Measurements from ENCODE around the gene SOX13. TPM values are rescaled to one million over a fixed set of nuclear protein-coding genes. Genes with fewer than 3 reads are reported as not detected.

Gene SOX13
- polyA plus RNA-seq, 1 donor (not counting 4 experiments of a cell fraction or from before 2014, with no cell fraction given): 4.9 TPM

DNA sequence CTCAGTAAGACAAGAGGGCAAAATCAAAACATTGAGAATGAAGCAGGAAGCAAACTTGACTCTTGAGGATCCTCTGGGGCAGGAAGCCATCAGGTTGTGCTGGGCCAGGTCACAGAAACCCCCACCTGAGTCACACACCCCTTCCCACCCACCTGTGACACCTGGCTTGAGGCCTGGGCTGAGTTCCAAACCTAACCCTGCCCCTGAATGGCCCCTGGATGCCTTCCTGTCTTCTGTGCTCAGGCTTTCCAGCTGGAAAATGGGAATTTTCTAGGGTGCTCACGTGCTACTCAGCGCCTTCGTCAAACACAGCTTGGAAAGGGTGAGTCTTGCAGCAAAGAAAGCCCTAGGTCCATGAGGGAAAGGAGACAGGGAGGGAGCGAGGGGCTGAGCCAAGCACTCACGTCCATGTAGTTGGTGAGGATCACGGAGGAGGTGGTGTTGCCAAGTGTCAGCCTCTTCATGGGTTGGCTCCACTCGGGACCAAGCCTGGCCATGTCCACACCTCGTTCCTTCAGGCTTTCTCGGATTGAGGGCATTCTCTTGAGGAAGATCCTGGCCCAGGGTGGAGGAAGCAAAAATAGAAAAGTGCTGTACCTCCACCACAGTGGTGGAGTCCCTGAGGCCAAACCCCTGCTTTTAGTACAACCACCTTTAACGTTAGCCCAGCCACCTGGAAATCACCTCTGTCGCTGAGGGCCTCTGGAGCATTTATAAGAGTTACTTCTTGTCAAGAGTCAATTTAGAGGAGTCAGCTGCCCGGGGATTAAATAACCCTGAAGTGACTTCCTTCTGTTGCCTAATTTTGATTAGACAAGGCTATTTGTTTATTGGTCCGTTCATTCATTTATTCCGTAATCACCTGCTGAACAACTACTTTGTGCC is 88.9 kb downstream of the SOX13 start:
- Histone ChIP-seq H3K79me2 (ENCODE audit: control insufficient read depth, insufficient read depth, low read length) (no peaks in the 10 kb centered on the region), H3K27ac (ENCODE audit: control insufficient read depth, insufficient read depth, low read length) (no peak overlapping the region), H3K27me3 (ENCODE audit: control insufficient read depth, extremely low read depth, insufficient read depth, low read length) (no peaks in the 10 kb centered on the region), H3K9me3 (ENCODE audit: control insufficient read depth, low read depth, low read length) (no peaks in the 10 kb centered on the region), H3K4me1 (ENCODE audit: control insufficient read depth, extremely low read depth, insufficient read depth, low read length) (peaks cover 8% of the 10 kb centered on the region), H2AFZ (ENCODE audit: control insufficient read depth, low read length) (peak overlapping the region; percentile 10), H4K20me1 (ENCODE audit: control insufficient read depth, extremely low read depth, insufficient read depth, low read length) (no peaks in the 10 kb centered on the region), H3K4me2 (ENCODE audit: control insufficient read depth, extremely low read depth, insufficient read depth, low read depth, low read length) (peak overlapping the region; percentile 33), H3K4me3 (ENCODE audit: control insufficient read depth in 2 of 3, extremely low read depth in 1 of 3, insufficient read depth in 2 of 3, low read depth in 1 of 3, low read length in 3 of 3) (no peak overlapping the region), H3K9ac (ENCODE audit: control insufficient read depth, extremely low read depth, insufficient read depth, low read length) (no peak overlapping the region), H3K36me3 (ENCODE audit: control insufficient read depth in 2 of 2, extremely low read depth in 1 of 2, insufficient read depth in 2 of 2, low read length in 2 of 2) (no peaks in the 10 kb centered on the region), H3K9me1 (ENCODE audit: control insufficient read depth, extremely low read depth, insufficient read depth, low read length) (no peaks in the 10 kb centered on the region)
- dilution Hi-C loops (cut with MboI; ENCODE audit: extremely low pct_ligation_motif_present, low sequenced_read_pairs): no loop called here
- no peak for DNase-seq (ENCODE audit: low read depth, low spot score)
- no peak for FAIRE-seq
- TF ChIP-seq EZH2 (IDR thresholded peaks at IDR 0.05; ENCODE audit: low read length): no peak
- TF ChIP-seq, protein P1, sequence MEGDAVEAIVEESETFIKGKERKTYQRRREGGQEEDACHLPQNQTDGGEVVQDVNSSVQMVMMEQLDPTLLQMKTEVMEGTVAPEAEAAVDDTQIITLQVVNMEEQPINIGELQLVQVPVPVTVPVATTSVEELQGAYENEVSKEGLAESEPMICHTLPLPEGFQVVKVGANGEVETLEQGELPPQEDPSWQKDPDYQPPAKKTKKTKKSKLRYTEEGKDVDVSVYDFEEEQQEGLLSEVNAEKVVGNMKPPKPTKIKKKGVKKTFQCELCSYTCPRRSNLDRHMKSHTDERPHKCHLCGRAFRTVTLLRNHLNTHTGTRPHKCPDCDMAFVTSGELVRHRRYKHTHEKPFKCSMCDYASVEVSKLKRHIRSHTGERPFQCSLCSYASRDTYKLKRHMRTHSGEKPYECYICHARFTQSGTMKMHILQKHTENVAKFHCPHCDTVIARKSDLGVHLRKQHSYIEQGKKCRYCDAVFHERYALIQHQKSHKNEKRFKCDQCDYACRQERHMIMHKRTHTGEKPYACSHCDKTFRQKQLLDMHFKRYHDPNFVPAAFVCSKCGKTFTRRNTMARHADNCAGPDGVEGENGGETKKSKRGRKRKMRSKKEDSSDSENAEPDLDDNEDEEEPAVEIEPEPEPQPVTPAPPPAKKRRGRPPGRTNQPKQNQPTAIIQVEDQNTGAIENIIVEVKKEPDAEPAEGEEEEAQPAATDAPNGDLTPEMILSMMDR (optimal IDR thresholded peaks at IDR 0.05 in 1 of 3, IDR thresholded peaks at IDR 0.05 in 1 of 3, conservative IDR thresholded peaks at IDR 0.05 in 1 of 3; ENCODE audit: extremely low read depth in 1 of 3, insufficient read depth in 2 of 3, low read length in 3 of 3): no peak

DNA sequence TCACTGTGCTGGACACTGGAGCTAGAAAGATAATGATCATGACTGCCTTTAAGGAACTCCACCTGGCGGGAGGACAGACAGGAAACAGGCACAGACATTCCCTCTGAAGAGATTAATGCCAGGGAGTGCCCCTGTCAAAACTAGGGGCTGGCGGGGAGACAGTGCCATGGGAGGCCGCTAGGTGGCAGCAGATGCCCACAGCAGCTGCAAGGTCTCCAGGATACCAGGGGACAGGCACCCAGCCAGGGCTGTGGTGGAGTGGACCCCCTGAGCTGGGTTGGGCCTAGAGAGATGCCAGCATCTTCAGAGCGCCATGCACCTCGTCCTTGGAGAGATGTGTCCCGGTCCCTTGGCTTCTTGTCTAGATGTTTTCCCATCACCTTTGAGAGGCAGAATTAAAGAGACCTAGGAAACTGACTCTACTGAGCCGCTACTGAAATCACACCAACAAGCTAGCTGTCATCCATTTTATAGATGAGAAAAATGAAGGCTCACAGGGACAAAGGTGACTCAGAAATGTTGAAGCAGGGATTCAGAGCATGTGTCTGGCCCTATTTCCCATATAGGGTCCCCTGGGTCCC is 89.7 kb downstream of the SOX13 start:
- peak overlapping the region; percentile 33 for H3K4me2 ChIP-seq (ENCODE audit: control insufficient read depth, extremely low read depth, insufficient read depth, low read depth, low read length)
- H3K4me1 ChIP-seq (ENCODE audit: control insufficient read depth, extremely low read depth, insufficient read depth, low read length): peaks cover 8% of the 10 kb centered on the region
- no peaks in the 10 kb centered on the region for H3K27me3 ChIP-seq (ENCODE audit: control insufficient read depth, extremely low read depth, insufficient read depth, low read length)
- H4K20me1 ChIP-seq (ENCODE audit: control insufficient read depth, extremely low read depth, insufficient read depth, low read length): no peaks in the 10 kb centered on the region
- no peak overlapping the region for H3K9ac ChIP-seq (ENCODE audit: control insufficient read depth, extremely low read depth, insufficient read depth, low read length)
- peak; percentile 64 for DNase-seq (ENCODE audit: low read depth, low spot score)
- no peaks in the 10 kb centered on the region for H3K9me3 ChIP-seq (ENCODE audit: control insufficient read depth, low read depth, low read length)
- H2AFZ ChIP-seq (ENCODE audit: control insufficient read depth, low read length): no peak overlapping the region
- H3K79me2 ChIP-seq (ENCODE audit: control insufficient read depth, insufficient read depth, low read length): no peaks in the 10 kb centered on the region
- dilution Hi-C loops (cut with MboI; ENCODE audit: extremely low pct_ligation_motif_present, low sequenced_read_pairs): no loop called here
- H3K9me1 ChIP-seq (ENCODE audit: control insufficient read depth, extremely low read depth, insufficient read depth, low read length): no peaks in the 10 kb centered on the region
- FAIRE-seq: peak; percentile 94
- H3K27ac ChIP-seq (ENCODE audit: control insufficient read depth, insufficient read depth, low read length): no peak overlapping the region
- no peaks in the 10 kb centered on the region for H3K36me3 ChIP-seq (ENCODE audit: control insufficient read depth in 2 of 2, extremely low read depth in 1 of 2, insufficient read depth in 2 of 2, low read length in 2 of 2)
- H3K4me3 ChIP-seq (ENCODE audit: control insufficient read depth in 2 of 3, extremely low read depth in 1 of 3, insufficient read depth in 2 of 3, low read depth in 1 of 3, low read length in 3 of 3): no peak overlapping the region
- no peak for TF ChIP-seq EZH2 (IDR thresholded peaks at IDR 0.05; ENCODE audit: low read length)
- TF ChIP-seq, protein P1 (optimal IDR thresholded peaks at IDR 0.05 in 1 of 3, IDR thresholded peaks at IDR 0.05 in 1 of 3, conservative IDR thresholded peaks at IDR 0.05 in 1 of 3; ENCODE audit: extremely low read depth in 1 of 3, insufficient read depth in 2 of 3, low read length in 3 of 3): peak; percentile 99 to 100 (median 100)
